ENCODE data around the gene CENPP. TPM values are rescaled to one million over a fixed set of nuclear protein-coding genes. Genes with fewer than 3 reads are reported as not detected.

Gene CENPP
- total RNA-seq, 1 donor from 2014 or later, result 7.7 TPM

- Mint-ChIP-seq H3K9me3 (ENCODE audit: low read depth) (peaks cover 3% of the 10 kb centered on the region), H3K27ac (ENCODE audit: unreplicated experiment) (no peak overlapping the region), H3K4me1 (ENCODE audit: low read depth) (peaks cover 7% of the 10 kb centered on the region), H3K4me3 (ENCODE audit: unreplicated experiment) (no peak overlapping the region), H3K36me3 (ENCODE audit: low read depth) (peaks cover 12% of the 10 kb centered on the region), H3K27me3 (ENCODE audit: low read depth) (no peaks in the 10 kb centered on the region)
- TF ChIP-seq CTCF (IDR thresholded peaks at IDR 0.05), result no peak
- DNase-seq (ENCODE audit: low spot score), result no peak
Measured at GRCh38 chr9:92522983-92523970, 197.5 kb downstream of the CENPP start.

- H3K36me3 Mint-ChIP-seq (ENCODE audit: low read depth), result peaks cover 5% of the 10 kb centered on the region
- no peak overlapping the region for H3K27ac Mint-ChIP-seq (ENCODE audit: unreplicated experiment)
- no peaks in the 10 kb centered on the region for H3K27me3 Mint-ChIP-seq (ENCODE audit: low read depth)
- H3K4me3 Mint-ChIP-seq (ENCODE audit: unreplicated experiment), result no peak overlapping the region
- no peak for DNase-seq (ENCODE audit: low spot score)
- H3K4me1 Mint-ChIP-seq (ENCODE audit: low read depth), result peaks cover 10% of the 10 kb centered on the region
- no peaks in the 10 kb centered on the region for H3K9me3 Mint-ChIP-seq (ENCODE audit: low read depth)
- no peak for TF ChIP-seq CTCF (IDR thresholded peaks at IDR 0.05)
Measured at GRCh38 chr9:92524881-92525280, 199.1 kb downstream of the CENPP start.

GRCh38 chr9:92525306-92525705, 199.6 kb downstream of the CENPP start:
- TF ChIP-seq CTCF (IDR thresholded peaks at IDR 0.05), result no peak
- Mint-ChIP-seq H3K4me3 (ENCODE audit: unreplicated experiment) (no peak overlapping the region), H3K9me3 (ENCODE audit: low read depth) (no peaks in the 10 kb centered on the region), H3K27me3 (ENCODE audit: low read depth) (no peaks in the 10 kb centered on the region), H3K27ac (ENCODE audit: unreplicated experiment) (no peak overlapping the region), H3K4me1 (ENCODE audit: low read depth) (peaks cover 10% of the 10 kb centered on the region), H3K36me3 (ENCODE audit: low read depth) (peaks cover 5% of the 10 kb centered on the region)
- no peak for DNase-seq (ENCODE audit: low spot score)

- H3K36me3 Mint-ChIP-seq (ENCODE audit: low read depth), result peaks cover 10% of the 10 kb centered on the region
- H3K27me3 Mint-ChIP-seq (ENCODE audit: low read depth), result no peaks in the 10 kb centered on the region
- no peak for DNase-seq (ENCODE audit: low spot score)
- H3K4me1 Mint-ChIP-seq (ENCODE audit: low read depth), result peaks cover 10% of the 10 kb centered on the region
- peaks cover 12% of the 10 kb centered on the region for H3K9me3 Mint-ChIP-seq (ENCODE audit: low read depth)
- no peak overlapping the region for H3K27ac Mint-ChIP-seq (ENCODE audit: unreplicated experiment)
- no peak for TF ChIP-seq CTCF (IDR thresholded peaks at IDR 0.05)
- H3K4me3 Mint-ChIP-seq (ENCODE audit: unreplicated experiment), result no peak overlapping the region
Measured at GRCh38 chr9:92527291-92527828, 201.6 kb downstream of the CENPP start.

- H3K9me3 Mint-ChIP-seq (ENCODE audit: low read depth), result peaks cover 17% of the 10 kb centered on the region
- H3K27ac Mint-ChIP-seq (ENCODE audit: unreplicated experiment), result peak overlapping the region; percentile 68
- TF ChIP-seq CTCF (IDR thresholded peaks at IDR 0.05), result no peak
- H3K4me3 Mint-ChIP-seq (ENCODE audit: unreplicated experiment), result no peak overlapping the region
- H3K27me3 Mint-ChIP-seq (ENCODE audit: low read depth), result no peaks in the 10 kb centered on the region
- DNase-seq (ENCODE audit: low spot score), result no peak
- H3K36me3 Mint-ChIP-seq (ENCODE audit: low read depth), result peaks cover 12% of the 10 kb centered on the region
- H3K4me1 Mint-ChIP-seq (ENCODE audit: low read depth), result peaks cover 10% of the 10 kb centered on the region
Measured at GRCh38 chr9:92527832-92528521, 202.2 kb downstream of the CENPP start.
